ENCODE data around the gene EGFL8. TPM values are rescaled to one million over a fixed set of nuclear protein-coding genes. Genes with fewer than 3 reads are reported as not detected.
"Not testable (repeated sequence)": the region's sequence is repeated elsewhere in the genome, so short reads cannot be mapped to it uniquely, and the experiment has no call there.

Gene EGFL8
- total RNA-seq, 1 donor from 2014 or later = 6.1 TPM

DNA sequence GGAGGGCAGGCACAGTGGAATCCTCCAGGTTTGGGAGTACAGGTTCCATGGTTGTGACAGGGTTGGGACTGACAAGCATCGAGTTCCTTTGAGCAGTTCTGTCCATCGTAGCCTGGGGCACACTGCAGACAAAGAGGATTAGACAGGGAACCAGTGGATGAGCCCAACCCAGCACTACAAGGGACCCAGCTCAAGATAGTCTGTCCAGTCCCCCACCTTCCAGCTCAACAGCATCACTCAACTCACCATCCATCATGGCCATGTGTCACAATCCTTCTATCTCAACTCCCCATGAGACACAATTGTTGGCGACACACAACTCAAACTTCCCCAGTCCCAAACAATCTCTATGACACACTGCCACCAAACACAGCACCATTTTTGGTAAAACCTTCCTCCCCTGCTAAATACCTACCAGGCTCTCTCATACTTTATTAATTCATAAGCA, 39.9 kb downstream of the EGFL8 start:
- no peak for ATAC-seq (ENCODE audit: poor library complexity)
- intact Hi-C loops (cut with DNase I) = no loop called here
- no peak for DNase-seq

DNA sequence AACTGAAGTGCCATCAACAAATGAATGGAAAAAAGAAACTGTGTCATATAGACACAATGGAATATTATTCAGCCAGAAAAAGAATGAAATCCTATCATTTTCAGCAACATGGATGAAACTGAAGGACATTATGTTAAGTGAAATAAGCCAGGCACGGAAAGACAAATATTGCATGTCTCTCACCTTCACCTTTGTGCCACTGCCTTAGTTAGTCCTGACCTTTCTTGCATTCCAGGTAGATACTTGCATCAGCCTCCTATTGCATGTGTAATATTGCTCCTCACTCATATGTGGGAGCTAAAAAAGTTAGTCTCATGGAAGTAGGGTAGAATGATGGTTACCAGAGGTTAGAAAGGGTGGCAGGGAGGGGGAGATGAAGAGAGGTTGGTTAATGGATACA, 44.6 kb downstream of the EGFL8 start:
- intact Hi-C loops (cut with DNase I) = no loop called here
- DNase-seq = no peak
- ATAC-seq (ENCODE audit: poor library complexity) = no peak

- ATAC-seq (ENCODE audit: poor library complexity) (no peak), DNase-seq (no peak)
- intact Hi-C loops (cut with DNase I) = no loop called here
Observed at GRCh38 chr6:32210191-32210601, 45.8 kb downstream of the EGFL8 start.

DNA sequence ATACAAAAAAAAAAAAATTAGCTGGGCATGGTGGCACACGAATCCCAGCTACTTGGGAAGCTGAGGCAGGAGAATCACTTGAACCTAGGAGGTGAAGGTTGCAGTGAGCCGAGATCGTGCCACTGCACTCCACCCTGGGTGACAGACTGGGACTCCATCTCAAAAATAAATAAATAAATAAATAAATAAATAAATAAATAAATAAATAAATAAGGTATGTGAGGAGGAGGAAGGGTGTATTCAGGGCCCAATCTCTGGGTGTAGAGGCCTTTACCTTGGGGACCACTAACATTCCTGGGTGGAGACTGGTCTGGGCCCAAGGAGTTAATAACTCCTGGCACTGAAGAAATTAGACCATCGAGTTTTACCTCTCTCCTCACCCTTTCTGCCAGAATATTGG, 47.0 kb downstream of the EGFL8 start:
- ATAC-seq (ENCODE audit: poor library complexity); DNase-seq; intact Hi-C loops (cut with DNase I): not testable (repeated sequence)

GRCh38 chr6:32212076-32212760, 47.8 kb downstream of the EGFL8 start:
- DNase-seq = no peak
- intact Hi-C loops (cut with DNase I) = no loop called here

GRCh38 chr6:32213649-32214048, 49.3 kb downstream of the EGFL8 start:
- ATAC-seq (ENCODE audit: poor library complexity) (no peak), DNase-seq (no peak)
- intact Hi-C loops (cut with DNase I) = no loop called here

More at GRCh38 chr6:32212076-32212760, 47.8 kb downstream of the EGFL8 start:
- ATAC-seq (ENCODE audit: poor library complexity) = no peak

- ATAC-seq (ENCODE audit: poor library complexity) (no peak), DNase-seq (no peak)
- intact Hi-C loops (cut with DNase I) = no loop called here
Observed at GRCh38 chr6:32214126-32214525, 49.7 kb downstream of the EGFL8 start.

DNA sequence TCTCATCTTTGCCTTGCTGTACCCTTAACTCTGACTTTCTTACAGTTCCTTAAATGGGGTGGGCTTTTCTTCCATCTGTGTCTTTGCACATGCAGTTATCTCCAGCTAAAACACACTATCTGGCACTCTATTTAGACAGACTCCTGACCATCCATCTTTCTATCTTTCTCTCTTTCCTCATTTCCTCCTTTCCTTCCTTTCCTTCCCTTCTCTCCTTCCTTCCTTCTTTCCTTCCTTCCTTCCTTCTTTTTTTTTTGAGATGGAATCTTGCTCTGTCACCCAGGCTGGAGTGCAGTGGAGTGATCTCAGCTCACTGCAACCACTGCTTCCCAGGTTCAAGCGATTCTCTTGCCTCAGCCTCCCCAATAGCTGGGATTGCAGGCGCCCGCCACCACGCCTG, 51.2 kb downstream of the EGFL8 start:
- DNase-seq (no peak), ATAC-seq (ENCODE audit: poor library complexity) (no peak)
- intact Hi-C loops (cut with DNase I) = no loop called here

DNA sequence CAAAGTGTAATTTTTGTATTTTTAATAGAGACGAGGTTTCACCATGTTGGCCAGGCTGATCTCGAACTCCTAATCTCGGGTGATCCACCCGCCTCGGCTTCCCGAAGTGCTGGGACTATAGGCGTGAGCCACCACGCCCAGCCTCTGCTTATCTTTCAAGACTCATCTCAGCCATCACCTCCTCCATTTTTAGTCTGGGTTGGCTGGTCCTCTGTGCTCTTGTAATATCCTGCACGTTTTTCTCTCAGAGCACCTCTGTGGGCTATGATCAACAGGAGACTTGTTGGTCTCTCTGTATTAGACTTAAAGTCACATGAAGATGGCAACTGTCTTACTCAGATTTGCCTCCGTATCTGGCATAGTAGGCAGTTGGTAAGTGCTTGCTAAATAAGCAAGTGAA, 51.9 kb downstream of the EGFL8 start:
- DNase-seq (no peak), ATAC-seq (ENCODE audit: poor library complexity) (no peak)
- intact Hi-C loops (cut with DNase I) = no loop called here

GRCh38 chr6:32216998-32217397, 52.6 kb downstream of the EGFL8 start:
- DNase-seq (no peak), ATAC-seq (ENCODE audit: poor library complexity) (no peak)
- intact Hi-C loops (cut with DNase I) = no loop called here

Small RNA genes lying within 50 kb of the gene (microRNA-seq; reads per million reads assigned to microRNA genes)
- 2.3 reads per million for gene MIR6721
- gene MIR6833 = not detected

Other genes with a start within 250 kb of the EGFL8 start
- 7.6 TPM for gene C2, start 236.9 kb upstream of the EGFL8 start, total RNA-seq
- 5.5 TPM for gene CFB, start 218.5 kb upstream of the EGFL8 start, total RNA-seq
- gene NELFE, start 205.6 kb upstream of the EGFL8 start, total RNA-seq = 39.6 TPM
- gene SKIC2, start 205.4 kb upstream of the EGFL8 start, total RNA-seq = 33.6 TPM
- 7.5 TPM for gene DXO, start 192.5 kb upstream of the EGFL8 start, total RNA-seq
- gene C4A, start 182.5 kb upstream of the EGFL8 start, total RNA-seq = 61.5 TPM
- gene C4B, start 149.8 kb upstream of the EGFL8 start, total RNA-seq = 58.3 TPM
- not detected for gene CYP21A2, start 126.2 kb upstream of the EGFL8 start, total RNA-seq
- gene TNXB, start 55.3 kb upstream of the EGFL8 start, total RNA-seq = 65.8 TPM
- 21.5 TPM for gene ATF6B, start 36.3 kb upstream of the EGFL8 start, total RNA-seq
- 2.5 TPM for gene FKBPL, start 34.3 kb upstream of the EGFL8 start, total RNA-seq
- gene PRRT1, start 12.7 kb upstream of the EGFL8 start, total RNA-seq = 0.51 TPM
- 20.4 TPM for gene PPT2, start 10.5 kb upstream of the EGFL8 start, total RNA-seq
- 44.2 TPM for gene AGPAT1, start 11.5 kb downstream of the EGFL8 start, total RNA-seq
- gene RNF5, start 13.8 kb downstream of the EGFL8 start, total RNA-seq = 94.6 TPM
- gene AGER, start 19.7 kb downstream of the EGFL8 start, total RNA-seq = 1.6 TPM
- 39.1 TPM for gene PBX2, start 25.6 kb downstream of the EGFL8 start, total RNA-seq
- gene GPSM3, start 28.0 kb downstream of the EGFL8 start, total RNA-seq = 4.1 TPM
- gene NOTCH4, start 59.5 kb downstream of the EGFL8 start, total RNA-seq = 22.4 TPM
- gene TSBP1, start 207.3 kb downstream of the EGFL8 start, total RNA-seq = not detected
- not detected for gene BTNL2, start 242.6 kb downstream of the EGFL8 start, total RNA-seq